Measurements from ENCODE around the gene C1orf105. TPM values are rescaled to one million over a fixed set of nuclear protein-coding genes. Genes with fewer than 3 reads are reported as not detected.

The C1orf105 gene
- total RNA-seq, 1 experiment from 2014 or later: not detected

- CTCF ChIA-PET: no interaction called here
Observed at GRCh38 chr1:172386046-172386445, 34.4 kb upstream of the C1orf105 start.

GRCh38 chr1:172388490-172388889 is 32.0 kb upstream of the C1orf105 start:
- POLR2A ChIA-PET (ENCODE audit: low non-redundant PET): no interaction called here
- intact Hi-C loops (cut with micrococcal nuclease; ENCODE audit: unreplicated experiment): no loop called here
- CTCF ChIA-PET: no interaction called here
- no peak for DNase-seq (ENCODE audit: low spot score)
- BruUV-seq (replicated peaks): no TSS peak
- H3K4me1 ChIP-seq (ENCODE audit: insufficient read depth, low read length, poor library complexity, severe bottlenecking): peaks cover 7% of the 10 kb centered on the region
- H3K36me3 ChIP-seq (ENCODE audit: insufficient read depth, low read length, poor library complexity, severe bottlenecking): no peaks in the 10 kb centered on the region
- H3K27me3 ChIP-seq (replicated peaks; ENCODE audit: insufficient read depth, low read depth, low read length, poor library complexity): no peaks in the 10 kb centered on the region
- no peak overlapping the region for H3K4me3 ChIP-seq (ENCODE audit: low read depth, low read length, poor library complexity, severe bottlenecking)
- no peaks in the 10 kb centered on the region for H3K9me3 ChIP-seq (ENCODE audit: low read depth, low read length, poor library complexity, severe bottlenecking)
- no peak for TF ChIP-seq CTCF (conservative IDR thresholded peaks at IDR 0.05; ENCODE audit: low read depth, low read length)
- TF ChIP-seq EZH2 (IDR thresholded peaks at IDR 0.05; ENCODE audit: borderline replicate concordance, low read depth, low read length, poor library complexity, severe bottlenecking): no peak
- no peak overlapping the region for H3K27ac ChIP-seq (ENCODE audit: low read depth, low read length, poor library complexity, severe bottlenecking)

More at GRCh38 chr1:172386046-172386445, 34.4 kb upstream of the C1orf105 start:
- intact Hi-C loops (cut with micrococcal nuclease; ENCODE audit: unreplicated experiment): no loop called here
- TF ChIP-seq CTCF (conservative IDR thresholded peaks at IDR 0.05; ENCODE audit: low read depth, low read length): no peak
- no peak for TF ChIP-seq EZH2 (IDR thresholded peaks at IDR 0.05; ENCODE audit: borderline replicate concordance, low read depth, low read length, poor library complexity, severe bottlenecking)
- H3K4me1 ChIP-seq (ENCODE audit: insufficient read depth, low read length, poor library complexity, severe bottlenecking): peaks cover 31% of the 10 kb centered on the region
- H3K36me3 ChIP-seq (ENCODE audit: insufficient read depth, low read length, poor library complexity, severe bottlenecking): no peaks in the 10 kb centered on the region
- no peaks in the 10 kb centered on the region for H3K9me3 ChIP-seq (ENCODE audit: low read depth, low read length, poor library complexity, severe bottlenecking)
- no peak overlapping the region for H3K4me3 ChIP-seq (ENCODE audit: low read depth, low read length, poor library complexity, severe bottlenecking)
- DNase-seq (ENCODE audit: low spot score): no peak
- no TSS peak for BruUV-seq (replicated peaks)
- H3K27me3 ChIP-seq (replicated peaks; ENCODE audit: insufficient read depth, low read depth, low read length, poor library complexity): no peaks in the 10 kb centered on the region
- H3K27ac ChIP-seq (ENCODE audit: low read depth, low read length, poor library complexity, severe bottlenecking): no peak overlapping the region
- POLR2A ChIA-PET (ENCODE audit: low non-redundant PET): no interaction called here

GRCh38 chr1:172390301-172390682 is 30.2 kb upstream of the C1orf105 start:
- POLR2A ChIA-PET (ENCODE audit: low non-redundant PET): no interaction called here
- Histone ChIP-seq H3K4me3 (ENCODE audit: low read depth, low read length, poor library complexity, severe bottlenecking) (no peak overlapping the region), H3K27me3 (replicated peaks; ENCODE audit: insufficient read depth, low read depth, low read length, poor library complexity) (no peaks in the 10 kb centered on the region), H3K27ac (ENCODE audit: low read depth, low read length, poor library complexity, severe bottlenecking) (no peak overlapping the region), H3K36me3 (ENCODE audit: insufficient read depth, low read length, poor library complexity, severe bottlenecking) (no peaks in the 10 kb centered on the region), H3K9me3 (ENCODE audit: low read depth, low read length, poor library complexity, severe bottlenecking) (no peaks in the 10 kb centered on the region), H3K4me1 (ENCODE audit: insufficient read depth, low read length, poor library complexity, severe bottlenecking) (no peaks in the 10 kb centered on the region)
- no peak for DNase-seq (ENCODE audit: low spot score)
- TF ChIP-seq EZH2 (IDR thresholded peaks at IDR 0.05; ENCODE audit: borderline replicate concordance, low read depth, low read length, poor library complexity, severe bottlenecking) (no peak), CTCF (conservative IDR thresholded peaks at IDR 0.05; ENCODE audit: low read depth, low read length) (no peak)
- intact Hi-C loops (cut with micrococcal nuclease; ENCODE audit: unreplicated experiment): no loop called here
- CTCF ChIA-PET: interaction anchor here (0.8 kb wide), 1 partner anchor 1724 kb away, joined by 3 read pairs; no protein-coding TSS in a partner anchor
- no TSS peak for BruUV-seq (replicated peaks)

Measured in A673 (cell line).